ENCODE results near the gene TBC1D1.

Gene TBC1D1

GRCh38 chr4:37978248-37978924 is 87.5 kb downstream of the TBC1D1 start:
- no peak for TF ChIP-seq GATA2 (IDR thresholded peaks at IDR 0.05; ENCODE audit: low read depth, low read length)
- TF ChIP-seq GATA3 (IDR thresholded peaks at IDR 0.05; ENCODE audit: low read depth, low read length), result no peak

- TF ChIP-seq GATA2 (IDR thresholded peaks at IDR 0.05; ENCODE audit: low read depth, low read length) (no peak), GATA3 (IDR thresholded peaks at IDR 0.05; ENCODE audit: low read depth, low read length) (no peak)
Observed at GRCh38 chr4:37980246-37980645, 89.4 kb downstream of the TBC1D1 start.

- TF ChIP-seq GATA3 (IDR thresholded peaks at IDR 0.05; ENCODE audit: low read depth, low read length), result no peak
- TF ChIP-seq GATA2 (IDR thresholded peaks at IDR 0.05; ENCODE audit: low read depth, low read length), result no peak
Observed at GRCh38 chr4:37981425-37981824, 90.5 kb downstream of the TBC1D1 start.

GRCh38 chr4:37981844-37982720 is 91.2 kb downstream of the TBC1D1 start:
- TF ChIP-seq GATA2 (IDR thresholded peaks at IDR 0.05; ENCODE audit: low read depth, low read length), result no peak
- no peak for TF ChIP-seq GATA3 (IDR thresholded peaks at IDR 0.05; ENCODE audit: low read depth, low read length)

- TF ChIP-seq GATA3 (IDR thresholded peaks at IDR 0.05; ENCODE audit: low read depth, low read length) (no peak), GATA2 (IDR thresholded peaks at IDR 0.05; ENCODE audit: low read depth, low read length) (no peak)
Observed at GRCh38 chr4:37982736-37983135, 91.9 kb downstream of the TBC1D1 start.

GRCh38 chr4:37983951-37984350 is 93.1 kb downstream of the TBC1D1 start:
- TF ChIP-seq GATA2 (IDR thresholded peaks at IDR 0.05; ENCODE audit: low read depth, low read length) (no peak), GATA3 (IDR thresholded peaks at IDR 0.05; ENCODE audit: low read depth, low read length) (no peak)

- TF ChIP-seq GATA3 (IDR thresholded peaks at IDR 0.05; ENCODE audit: low read depth, low read length) (no peak), GATA2 (IDR thresholded peaks at IDR 0.05; ENCODE audit: low read depth, low read length) (no peak)
Observed at GRCh38 chr4:37985730-37986275, 94.9 kb downstream of the TBC1D1 start.

GRCh38 chr4:37988670-37989069 is 97.8 kb downstream of the TBC1D1 start:
- TF ChIP-seq GATA2 (IDR thresholded peaks at IDR 0.05; ENCODE audit: low read depth, low read length) (no peak), GATA3 (IDR thresholded peaks at IDR 0.05; ENCODE audit: low read depth, low read length) (no peak)

GRCh38 chr4:37989398-37990260 is 98.7 kb downstream of the TBC1D1 start:
- TF ChIP-seq GATA2 (IDR thresholded peaks at IDR 0.05; ENCODE audit: low read depth, low read length) (no peak), GATA3 (IDR thresholded peaks at IDR 0.05; ENCODE audit: low read depth, low read length) (no peak)

GRCh38 chr4:37990731-37991245 is 99.9 kb downstream of the TBC1D1 start:
- TF ChIP-seq GATA2 (IDR thresholded peaks at IDR 0.05; ENCODE audit: low read depth, low read length) (no peak), GATA3 (IDR thresholded peaks at IDR 0.05; ENCODE audit: low read depth, low read length) (no peak)

- TF ChIP-seq GATA2 (IDR thresholded peaks at IDR 0.05; ENCODE audit: low read depth, low read length) (no peak), GATA3 (IDR thresholded peaks at IDR 0.05; ENCODE audit: low read depth, low read length) (no peak)
Observed at GRCh38 chr4:37991623-37992410, 100.9 kb downstream of the TBC1D1 start.

- TF ChIP-seq GATA2 (IDR thresholded peaks at IDR 0.05; ENCODE audit: low read depth, low read length), result no peak
- no peak for TF ChIP-seq GATA3 (IDR thresholded peaks at IDR 0.05; ENCODE audit: low read depth, low read length)
Observed at GRCh38 chr4:37993806-37994205, 102.9 kb downstream of the TBC1D1 start.

GRCh38 chr4:37994569-37994968 is 103.7 kb downstream of the TBC1D1 start:
- TF ChIP-seq GATA2 (IDR thresholded peaks at IDR 0.05; ENCODE audit: low read depth, low read length), result no peak
- TF ChIP-seq GATA3 (IDR thresholded peaks at IDR 0.05; ENCODE audit: low read depth, low read length), result no peak

Data from SH-SY5Y (cell line).